Fibroblast of mammary gland (primary cell): ENCODE measurements around the gene RGS8.

Experiments used
- DNase-seq: peaks from one replicate; pipeline ENCODE4 v3.0.0-alpha.2; 2010; ENCODE audit warnings: low read depth
- H3K4me3 ChIP-seq: 2 replicates; pipeline ENCODE4 v1.5.1; 2011; ENCODE audit warnings: low read depth, mild to moderate bottlenecking, low read length, moderate library complexity; ENCODE audit not compliant: control insufficient read depth
- TF ChIP-seq, protein P1 (sequence below): conservative IDR thresholded peaks from 2 replicates; pipeline ENCODE4 v1.5.1; 2011; ENCODE audit warnings: low read depth, low read length, inconsistent platforms; ENCODE audit not compliant: control insufficient read depth, insufficient read depth

Gene RGS8

GRCh38 chr1:182656842-182657397 lies 27.5 kb downstream of the RGS8 start:
- TF ChIP-seq, protein P1, sequence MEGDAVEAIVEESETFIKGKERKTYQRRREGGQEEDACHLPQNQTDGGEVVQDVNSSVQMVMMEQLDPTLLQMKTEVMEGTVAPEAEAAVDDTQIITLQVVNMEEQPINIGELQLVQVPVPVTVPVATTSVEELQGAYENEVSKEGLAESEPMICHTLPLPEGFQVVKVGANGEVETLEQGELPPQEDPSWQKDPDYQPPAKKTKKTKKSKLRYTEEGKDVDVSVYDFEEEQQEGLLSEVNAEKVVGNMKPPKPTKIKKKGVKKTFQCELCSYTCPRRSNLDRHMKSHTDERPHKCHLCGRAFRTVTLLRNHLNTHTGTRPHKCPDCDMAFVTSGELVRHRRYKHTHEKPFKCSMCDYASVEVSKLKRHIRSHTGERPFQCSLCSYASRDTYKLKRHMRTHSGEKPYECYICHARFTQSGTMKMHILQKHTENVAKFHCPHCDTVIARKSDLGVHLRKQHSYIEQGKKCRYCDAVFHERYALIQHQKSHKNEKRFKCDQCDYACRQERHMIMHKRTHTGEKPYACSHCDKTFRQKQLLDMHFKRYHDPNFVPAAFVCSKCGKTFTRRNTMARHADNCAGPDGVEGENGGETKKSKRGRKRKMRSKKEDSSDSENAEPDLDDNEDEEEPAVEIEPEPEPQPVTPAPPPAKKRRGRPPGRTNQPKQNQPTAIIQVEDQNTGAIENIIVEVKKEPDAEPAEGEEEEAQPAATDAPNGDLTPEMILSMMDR = no peak
- no peak overlapping the region for H3K4me3 ChIP-seq
- no peak for DNase-seq

DNA sequence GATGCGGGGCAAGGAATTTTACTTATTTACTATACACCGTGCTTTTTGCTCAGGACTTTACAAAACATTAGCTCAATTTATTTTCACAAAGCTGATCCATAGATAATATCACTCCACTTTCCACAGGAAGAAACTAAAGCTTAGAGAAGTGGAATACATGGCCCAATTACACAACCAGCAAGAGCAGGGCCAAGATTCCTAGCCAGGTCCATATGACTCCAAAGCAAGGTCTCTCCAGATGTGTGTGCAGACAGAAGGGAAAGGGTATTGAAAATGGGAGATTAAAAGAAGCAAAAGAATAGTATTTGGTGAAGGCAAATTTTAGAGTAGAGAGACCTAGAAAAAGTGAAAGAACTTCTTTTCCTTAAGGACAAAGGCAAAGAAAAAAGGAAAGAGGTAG lies 30.4 kb downstream of the RGS8 start:
- TF ChIP-seq, protein P1 = no peak
- DNase-seq = no peak
- no peak overlapping the region for H3K4me3 ChIP-seq

GRCh38 chr1:182652933-182653332 lies 31.5 kb downstream of the RGS8 start:
- no peak overlapping the region for H3K4me3 ChIP-seq
- TF ChIP-seq, protein P1 = no peak
- DNase-seq = no peak

- TF ChIP-seq, protein P1 = no peak
- DNase-seq = no peak
- H3K4me3 ChIP-seq = no peak overlapping the region
Measured at GRCh38 chr1:182651339-182651724, 33.1 kb downstream of the RGS8 start.

DNA sequence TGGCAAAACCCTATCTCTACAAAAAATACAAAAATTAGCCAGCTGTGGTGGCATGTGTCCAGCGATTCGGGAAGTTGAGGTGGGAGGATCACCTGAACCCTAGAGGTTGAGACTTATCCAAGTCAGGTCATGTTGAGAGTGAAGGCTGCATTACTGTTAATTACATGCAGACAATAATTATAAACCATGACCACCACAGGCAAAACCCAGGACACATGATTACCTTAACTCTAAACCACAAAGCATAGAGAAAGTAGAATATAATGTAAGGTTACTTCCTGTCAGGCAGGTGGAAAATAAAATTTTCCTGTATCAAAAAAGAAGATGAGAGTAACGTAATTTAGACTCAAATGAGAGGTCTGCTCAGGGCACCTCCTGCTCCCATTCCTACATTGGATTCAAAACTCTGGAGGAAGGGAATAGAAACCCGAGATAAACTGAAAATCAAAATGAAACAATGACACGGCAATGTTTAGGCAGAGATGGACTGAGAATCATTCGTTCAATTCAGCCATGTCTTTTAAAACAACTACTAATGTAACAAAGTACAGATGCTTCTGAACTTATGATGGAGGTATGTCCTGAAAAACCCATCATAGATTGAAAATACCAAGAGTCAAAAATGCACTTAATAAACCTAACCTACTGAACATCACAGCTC lies 33.6 kb downstream of the RGS8 start:
- TF ChIP-seq, protein P1 = no peak
- no peak overlapping the region for H3K4me3 ChIP-seq
- no peak for DNase-seq

- DNase-seq = no peak
- TF ChIP-seq, protein P1 = no peak
- no peak overlapping the region for H3K4me3 ChIP-seq
Measured at GRCh38 chr1:182649041-182649440, 35.3 kb downstream of the RGS8 start.

- DNase-seq = no peak
- TF ChIP-seq, protein P1 = no peak
- no peak overlapping the region for H3K4me3 ChIP-seq
Measured at GRCh38 chr1:182646739-182647138, 37.6 kb downstream of the RGS8 start.
